ENCODE measurements around the gene TYK2.
A peak's percentile ranks its signal among the peaks of the same experiment; 100 is the strongest.
"Not testable (repeated sequence)": the region's sequence is repeated elsewhere in the genome, so short reads cannot be mapped to it uniquely, and the experiment has no call there.

TYK2 gene

DNA sequence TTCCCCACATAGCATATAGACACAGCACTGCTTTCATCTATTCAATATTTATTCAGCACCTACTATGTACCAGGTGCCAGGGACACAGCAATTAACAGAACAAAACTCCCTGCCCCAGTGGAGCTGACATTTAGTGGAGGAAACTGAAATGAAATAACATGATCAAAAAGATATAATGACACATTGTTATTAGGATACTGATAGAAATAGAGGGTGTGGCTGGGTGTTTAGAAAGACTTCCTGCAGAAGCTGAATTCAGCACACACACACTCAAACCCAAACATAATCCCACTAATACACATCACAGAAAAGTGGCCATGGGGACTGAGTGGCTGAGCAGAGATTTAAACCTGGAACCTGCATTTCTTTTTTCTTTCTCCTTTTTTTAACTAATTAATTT lies 26.7 kb upstream of the TYK2 start:
- DNase-seq: no peak

DNA sequence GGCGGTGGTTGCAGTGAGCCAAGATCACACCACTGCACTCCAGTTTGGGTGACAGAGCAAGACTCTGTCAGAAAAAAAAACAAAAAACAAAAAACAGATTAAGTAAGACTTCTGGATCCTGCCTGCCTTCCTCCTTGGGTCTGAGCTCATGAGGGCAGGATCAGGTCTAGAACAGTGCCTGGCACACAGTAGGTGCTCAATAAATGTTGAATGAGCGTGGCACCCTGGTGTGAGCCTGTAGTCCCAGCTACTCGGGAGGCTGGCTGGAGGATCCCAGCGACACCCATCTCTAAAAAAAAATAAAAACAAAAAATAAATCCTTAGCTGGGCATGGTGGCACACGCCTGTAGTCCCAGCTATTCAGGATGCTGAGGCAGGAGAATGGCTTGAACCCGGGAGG lies 25.8 kb upstream of the TYK2 start:
- no peak for DNase-seq

DNA sequence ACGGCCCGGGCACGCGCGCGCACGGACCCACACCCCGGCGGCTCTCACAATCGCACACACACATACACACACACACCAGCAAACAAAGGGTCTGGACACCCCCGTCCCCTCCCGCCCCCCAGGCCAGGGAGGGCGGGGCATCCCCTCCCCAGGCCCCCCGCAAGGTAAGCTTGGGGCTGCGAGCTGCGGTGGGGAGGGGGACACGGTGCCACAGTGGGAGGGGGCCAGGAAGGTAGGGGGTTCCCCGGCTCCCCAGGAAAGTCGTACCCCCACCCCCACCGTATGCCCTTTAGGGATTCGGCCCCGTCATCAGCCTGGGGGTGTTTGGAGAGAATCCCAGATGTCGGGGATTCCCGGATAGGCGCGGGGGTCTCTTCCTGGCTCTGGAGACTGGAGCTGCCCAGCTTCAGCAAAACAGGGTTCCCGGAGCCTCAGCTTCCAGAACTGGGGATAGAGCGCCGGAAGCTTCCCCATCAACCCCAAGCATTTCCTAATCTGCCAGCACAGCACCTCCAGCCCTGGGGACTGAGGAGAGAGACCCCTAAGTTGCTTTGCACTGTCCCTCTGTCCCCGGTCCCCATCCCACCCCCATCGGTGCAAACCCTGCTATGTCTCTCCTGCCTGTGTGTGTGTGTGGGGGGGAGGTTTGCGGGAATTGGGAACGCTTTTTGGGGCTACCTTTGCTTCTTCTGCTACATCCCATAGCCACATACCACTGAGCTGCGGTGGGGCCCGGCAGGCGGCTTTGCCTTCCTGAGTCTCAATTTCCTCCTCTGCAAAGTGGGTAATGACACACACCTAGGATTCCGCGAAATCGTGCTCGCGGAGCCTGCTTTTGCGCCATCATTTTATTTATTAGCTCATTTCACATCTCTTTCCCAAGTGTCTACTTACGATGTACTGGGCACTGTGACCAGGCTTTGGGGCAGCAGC lies 24.8 kb upstream of the TYK2 start:
- DNase-seq: peak; percentile 64 to 67

DNA sequence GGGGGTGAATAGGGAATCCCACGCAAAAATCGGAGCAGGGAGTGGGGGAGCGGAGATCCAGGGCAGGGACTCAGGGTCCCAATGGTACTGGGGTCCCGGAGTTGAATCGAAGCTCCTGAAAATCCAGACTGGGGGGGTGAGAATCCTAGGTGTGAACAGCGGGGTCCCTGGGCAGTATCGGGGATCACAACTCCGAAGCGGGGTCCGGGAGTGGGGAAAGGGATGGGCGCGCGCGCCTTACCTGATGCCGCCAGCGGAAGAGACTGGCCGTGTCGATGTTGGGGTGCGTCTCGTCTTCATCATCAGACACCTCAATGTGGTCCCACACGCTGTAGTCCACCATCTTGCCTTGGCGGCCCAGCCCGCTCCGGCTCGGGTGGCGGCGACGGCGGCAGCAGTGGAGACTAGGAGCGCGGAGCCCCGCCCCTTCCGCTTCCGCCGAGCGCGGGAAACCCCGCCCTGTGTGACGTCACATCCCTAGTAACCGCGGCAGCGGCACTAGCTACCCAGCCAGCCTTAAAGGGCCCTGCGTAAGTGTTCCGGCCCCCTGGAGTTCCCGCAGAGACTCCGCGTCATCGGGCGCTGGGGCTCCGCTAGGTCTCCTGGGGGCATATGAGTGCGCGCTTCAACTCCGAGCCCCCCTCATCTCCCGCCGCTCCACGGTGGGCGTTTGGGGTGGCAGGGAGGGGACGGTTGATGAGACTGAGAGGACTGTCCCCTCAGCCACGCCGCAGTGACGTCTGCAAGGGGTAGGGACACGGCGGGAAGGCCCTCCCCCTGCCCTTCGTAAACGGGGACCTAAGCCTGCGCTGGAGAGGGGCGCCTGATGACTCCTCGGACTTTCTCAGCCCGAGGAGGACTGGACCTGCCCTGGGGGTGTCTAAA lies 23.0 kb upstream of the TYK2 start, which contains the start of gene CDC37:
TSS of gene CDC37 (minus strand) at position 406 of the 885 bp plus-strand sequence. CDS start at position 343, 63 bp downstream.
- peak; percentile 98 for DNase-seq

DNA sequence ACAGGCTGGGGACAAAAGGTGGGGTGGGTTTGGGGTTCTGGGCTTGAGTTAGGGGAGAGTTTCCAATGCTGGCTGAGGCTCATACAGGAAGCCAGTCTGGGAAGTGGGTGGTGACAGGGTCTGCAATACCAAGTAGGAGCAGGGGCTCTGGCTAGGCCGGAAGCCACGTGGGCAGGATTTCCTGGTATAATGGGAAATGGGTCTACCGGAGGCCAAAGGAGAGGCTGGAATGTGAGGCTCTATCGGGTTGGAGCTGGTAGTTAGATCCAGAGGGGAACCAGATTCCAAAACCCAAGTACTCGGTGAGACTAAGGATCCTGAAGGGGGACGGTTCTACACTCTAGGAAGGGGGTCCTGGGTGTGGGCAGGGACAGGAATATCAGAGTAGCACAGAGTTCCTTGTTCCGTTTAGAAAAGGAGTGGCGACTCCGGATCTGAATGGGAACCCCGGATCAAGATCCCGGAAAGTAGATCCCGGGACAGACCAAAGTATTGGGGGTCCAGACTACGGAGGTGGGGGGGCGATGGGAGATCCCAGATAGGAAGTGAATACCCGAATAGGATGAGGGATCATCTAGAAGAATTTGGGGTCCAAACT lies 22.2 kb upstream of the TYK2 start:
- peak in 1 of 2 donors; percentile 33 for DNase-seq

DNA sequence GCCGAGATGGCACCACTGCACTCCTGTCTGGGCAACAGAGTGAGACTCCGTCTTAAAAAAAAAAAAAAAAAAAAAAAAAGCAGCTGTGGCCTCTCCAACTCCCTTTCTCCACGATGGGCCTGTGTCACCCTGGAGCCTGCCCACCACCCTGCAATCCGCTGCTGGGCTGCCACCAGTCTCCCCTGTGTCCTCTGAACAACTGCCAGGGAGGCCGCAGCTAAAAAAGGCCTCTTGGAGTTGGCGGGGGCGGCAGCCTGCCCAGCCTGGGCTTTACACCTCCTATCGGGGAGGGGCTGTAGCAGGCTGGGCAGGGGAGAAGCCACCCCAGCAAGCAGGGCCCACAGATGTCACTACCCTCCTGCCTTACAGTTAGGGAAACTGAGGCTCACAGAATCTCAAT lies 19.5 kb upstream of the TYK2 start:
- DNase-seq: no peak

DNA sequence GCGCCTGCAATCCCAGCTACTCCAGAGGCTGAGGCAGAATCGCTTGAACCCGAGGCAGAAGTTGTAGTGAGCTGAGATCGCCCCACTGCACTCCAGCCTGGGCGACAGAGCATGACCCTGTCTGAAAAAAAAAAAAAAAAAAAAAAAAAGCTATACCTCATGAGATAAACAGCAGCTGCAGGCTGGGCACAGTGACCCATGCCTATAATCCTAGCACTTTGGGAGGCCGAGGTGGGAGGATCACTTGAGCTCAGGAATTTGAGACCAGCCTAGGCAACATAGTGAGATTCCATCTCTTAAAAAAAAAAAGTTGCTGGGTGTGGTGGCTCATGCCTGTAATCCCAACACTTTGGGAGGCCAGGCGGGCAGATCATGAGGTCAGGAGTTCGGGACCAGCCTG lies 19.0 kb upstream of the TYK2 start:
- DNase-seq: not testable (repeated sequence)

DNA sequence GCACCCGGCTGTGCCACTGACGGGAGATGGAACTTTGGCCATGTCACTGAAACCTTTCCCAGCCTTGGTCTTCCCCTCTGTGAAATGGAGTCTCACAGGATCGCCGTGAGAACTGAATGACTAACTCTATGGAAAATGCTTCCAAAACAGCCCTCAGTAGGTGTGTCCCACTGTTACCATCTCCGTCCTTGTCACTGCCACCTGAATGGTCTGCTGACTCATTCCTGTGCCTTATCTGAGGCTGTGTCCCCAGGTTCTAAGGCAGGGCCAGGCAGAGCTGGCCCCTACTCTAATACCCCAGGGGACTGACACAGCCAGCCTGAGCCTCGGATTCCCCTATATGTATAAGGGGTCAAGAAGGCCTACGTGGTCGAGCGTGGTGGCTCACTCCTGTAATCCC lies 18.4 kb upstream of the TYK2 start:
- no peak for DNase-seq

DNA sequence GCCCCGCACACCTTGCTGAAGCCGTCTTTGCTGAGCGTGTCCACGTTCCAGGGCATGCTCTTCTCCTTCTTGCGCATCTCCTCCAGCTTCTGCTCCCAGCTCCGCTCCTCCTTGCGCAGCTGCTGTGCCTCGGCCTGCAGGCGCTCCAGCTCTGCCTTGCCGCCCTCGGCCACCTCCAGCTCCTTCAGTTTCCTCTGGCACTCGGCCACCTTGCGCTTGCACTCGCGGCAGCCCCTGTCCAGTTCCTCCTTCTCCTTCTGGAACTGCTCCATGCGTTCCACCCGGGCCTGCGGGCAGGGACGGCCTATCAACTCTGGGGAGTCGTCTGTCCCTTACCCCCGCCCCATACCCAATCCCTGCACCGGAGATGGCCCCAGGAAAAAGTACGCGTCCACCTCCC lies 15.5 kb upstream of the TYK2 start:
- DNase-seq: no peak

DNA sequence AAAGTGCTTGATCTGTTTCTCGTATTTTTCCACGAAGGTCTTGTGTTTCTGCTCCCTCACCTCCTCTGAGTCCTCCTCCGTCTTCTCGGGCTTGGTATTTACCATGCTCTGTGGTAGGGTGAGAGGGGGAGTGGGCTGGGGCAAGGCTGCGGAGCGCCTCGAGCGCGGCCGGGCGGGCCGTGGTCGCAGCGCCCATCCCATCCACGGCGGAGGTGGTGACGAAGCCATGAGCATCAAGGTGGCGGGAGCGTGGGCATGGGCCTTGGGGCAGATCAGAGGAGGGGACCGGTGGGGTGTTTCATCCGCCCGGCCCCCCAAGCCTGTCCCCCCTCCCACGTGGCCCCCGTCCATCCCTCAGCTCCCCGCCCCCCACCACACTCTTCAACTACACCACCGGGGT lies 15.1 kb upstream of the TYK2 start:
- no peak for DNase-seq

DNA sequence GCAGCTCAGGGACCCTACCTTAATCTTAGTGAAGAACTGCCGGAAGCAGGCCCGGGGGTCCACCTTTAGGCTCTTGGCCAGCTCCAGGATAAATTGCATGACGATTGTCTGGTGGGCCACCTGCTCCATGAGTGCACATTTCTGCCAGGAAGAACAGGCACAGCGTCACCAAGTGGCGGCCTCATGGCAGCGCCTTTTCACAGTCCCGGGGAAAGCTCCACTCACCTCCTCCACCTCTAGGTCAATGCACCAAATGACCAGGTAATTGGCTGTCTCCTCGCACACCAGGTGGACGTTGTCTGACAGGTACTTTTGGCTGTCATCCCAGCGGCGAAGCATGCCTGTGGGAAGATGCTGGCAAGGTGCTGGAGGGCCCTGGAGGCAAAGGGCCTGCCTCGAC lies 14.6 kb upstream of the TYK2 start:
- no peak for DNase-seq

DNA sequence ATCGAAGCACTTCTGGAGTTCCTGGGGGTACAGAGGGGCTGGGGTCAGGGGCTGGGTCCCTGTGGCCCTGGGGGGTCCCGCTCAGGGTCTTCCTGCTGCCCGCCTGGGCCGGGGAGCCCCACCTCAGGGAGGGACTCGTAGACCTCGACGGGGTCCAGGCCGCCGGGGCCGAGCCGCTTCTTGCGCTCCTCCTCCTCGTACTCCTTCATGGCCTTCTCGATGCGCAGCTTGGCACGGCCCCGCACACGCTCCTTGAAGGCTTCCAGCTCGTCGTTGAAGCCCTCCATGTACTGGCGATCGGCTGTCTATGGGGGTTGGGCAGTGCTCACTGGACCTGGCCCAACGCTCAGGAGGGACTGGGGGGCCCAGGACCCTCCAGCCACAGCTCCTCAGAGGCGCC lies 12.8 kb upstream of the TYK2 start:
- no peak for DNase-seq

DNA sequence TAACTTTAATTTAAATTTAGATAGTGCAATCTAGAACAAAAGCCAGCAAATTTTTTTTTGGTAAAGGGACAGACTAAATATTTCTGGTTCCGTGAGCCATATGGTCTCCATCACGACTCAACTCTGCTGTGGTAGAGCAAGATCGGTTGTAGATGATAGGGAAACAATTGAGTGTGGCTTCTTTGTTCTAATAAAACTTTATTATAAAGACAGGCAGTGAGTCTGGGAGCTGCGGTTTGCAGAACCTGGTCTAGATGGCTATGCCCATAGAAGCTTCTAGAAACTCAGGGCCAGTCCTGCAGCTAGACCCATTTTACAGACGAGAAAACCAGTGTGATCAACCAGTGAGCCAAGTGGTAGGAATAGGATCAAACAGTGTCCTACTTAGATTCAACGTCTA lies 11.7 kb upstream of the TYK2 start:
- DNase-seq: no peak

DNA sequence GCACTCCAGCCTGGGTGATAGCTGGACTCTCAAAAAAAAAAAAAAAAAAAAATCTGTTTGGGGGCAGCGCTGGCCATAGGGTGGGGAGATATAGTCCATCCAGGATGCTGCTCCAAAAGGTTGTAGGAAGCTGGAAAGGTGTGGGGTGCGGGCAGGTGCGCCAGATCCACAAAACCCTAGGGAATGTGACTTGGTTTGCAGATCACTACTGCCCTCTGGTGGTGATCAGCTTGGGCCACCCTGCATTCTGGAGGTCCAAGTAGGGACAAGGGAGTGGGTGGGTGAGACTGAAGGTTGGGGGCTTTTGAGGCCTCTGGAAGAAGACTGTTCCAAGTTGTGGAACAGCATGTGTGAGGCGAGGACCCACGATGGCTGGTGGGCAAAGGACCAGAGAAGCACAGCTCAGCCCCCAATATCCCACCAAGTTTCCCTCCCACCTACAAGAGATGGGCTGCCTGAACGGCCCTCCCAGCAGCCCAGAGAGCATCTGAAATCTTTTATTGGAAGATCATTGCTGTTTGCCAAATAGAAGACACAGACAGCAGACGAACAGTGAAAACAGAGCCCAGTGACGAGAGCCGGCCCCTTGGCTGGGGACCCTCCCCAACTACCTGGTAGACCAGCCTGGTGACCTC lies 10.4 kb upstream of the TYK2 start:
- peak; percentile 67 to 75 for DNase-seq

DNA sequence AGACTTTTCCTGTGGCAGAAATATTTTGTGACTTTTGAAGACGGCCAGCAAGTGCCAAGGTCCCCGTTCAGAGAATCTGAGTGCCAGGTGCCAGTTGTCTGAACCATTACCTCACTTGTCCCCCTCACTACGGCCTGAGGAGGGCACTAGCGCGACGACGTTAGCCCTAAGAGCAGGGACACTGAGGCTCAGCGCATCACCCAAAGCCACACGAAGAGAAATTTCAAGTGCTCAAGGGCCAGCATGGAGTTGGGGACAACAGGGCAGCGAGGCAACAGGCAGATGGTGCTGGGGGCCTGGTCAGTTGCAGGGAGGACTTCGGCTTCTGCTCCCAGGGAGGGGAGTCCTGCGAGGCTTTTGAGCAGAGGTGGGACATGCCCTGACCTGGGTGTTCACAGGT lies 9.5 kb upstream of the TYK2 start:
- DNase-seq: no peak

DNA sequence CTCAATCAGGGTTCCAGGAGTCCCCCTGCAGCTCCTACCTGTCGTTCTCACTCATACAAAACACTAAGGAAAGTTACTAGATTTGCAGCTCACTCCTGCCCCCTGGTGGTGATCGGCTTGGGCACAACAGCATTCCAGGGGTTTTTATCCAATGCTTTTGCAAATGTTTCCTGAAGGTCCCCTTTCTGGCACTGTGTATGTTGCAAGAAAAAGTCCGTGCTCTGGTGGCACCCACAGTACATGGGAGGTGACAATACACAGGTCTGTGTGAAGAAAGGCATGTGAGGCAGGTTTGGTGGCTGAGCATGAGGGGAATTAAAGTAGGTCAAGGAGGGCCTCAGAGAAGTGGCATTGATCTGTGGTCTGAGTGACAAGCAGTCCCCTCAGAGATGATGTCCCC lies 8.6 kb upstream of the TYK2 start:
- peak; percentile 81 to 85 for DNase-seq

DNA sequence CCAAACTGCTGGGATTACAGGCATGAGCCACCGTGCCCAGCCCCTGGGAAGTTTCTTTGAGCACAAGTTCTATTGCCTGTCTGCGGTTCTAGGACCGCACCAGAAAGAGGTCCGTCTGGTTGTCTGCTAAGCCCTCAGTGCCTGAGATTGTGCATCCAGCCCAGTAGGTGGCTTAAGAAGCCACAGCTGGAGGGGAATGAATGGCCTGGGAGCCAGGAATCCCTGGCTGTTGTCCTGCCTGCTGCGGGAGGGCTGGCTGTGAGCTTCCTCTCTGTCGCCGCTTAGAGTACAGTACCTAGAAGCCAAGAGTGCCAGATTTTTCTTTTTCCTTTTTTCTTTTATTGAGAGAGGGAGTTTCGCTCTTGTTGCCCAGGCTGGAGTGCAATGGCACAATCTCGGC lies 4.2 kb upstream of the TYK2 start:
- no peak for DNase-seq

DNA sequence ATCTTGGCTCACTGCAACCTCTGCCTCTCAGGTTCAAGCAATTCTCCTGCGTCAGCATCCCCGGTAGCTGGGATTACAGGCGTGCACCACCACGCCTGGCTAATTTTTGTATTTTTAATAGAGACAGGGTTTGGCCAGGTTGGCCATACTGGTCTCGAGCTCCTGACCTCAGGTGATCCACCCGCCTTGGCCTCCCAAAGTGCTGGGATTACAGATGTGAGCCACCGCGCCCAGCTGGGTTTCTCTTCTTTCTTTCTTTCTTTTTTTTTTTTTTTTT lies 2.8 kb upstream of the TYK2 start:
- DNase-seq: not testable (repeated sequence)

DNA sequence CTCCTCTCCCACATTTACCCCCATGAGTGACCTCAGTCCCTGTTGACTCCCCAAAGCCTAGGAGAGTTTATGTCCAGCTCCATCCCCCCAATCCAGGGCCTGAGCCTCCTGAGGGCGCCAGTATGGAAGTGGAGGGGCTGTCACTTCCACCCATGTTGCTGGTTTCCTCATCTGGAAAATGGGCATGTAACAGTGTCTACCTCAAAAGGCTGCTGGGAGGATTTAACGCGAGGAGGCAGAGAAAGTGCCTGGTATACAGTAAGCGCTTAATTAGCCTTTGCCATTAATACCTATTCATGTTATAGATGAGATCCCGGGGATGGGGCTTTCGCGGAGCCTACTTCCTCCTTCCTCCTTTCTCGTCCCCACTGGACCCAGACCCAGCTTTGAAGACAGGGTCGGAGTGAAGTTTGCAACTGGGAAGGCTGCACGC lies 476 bp downstream of the TYK2 start:
- no peak for DNase-seq

DNA sequence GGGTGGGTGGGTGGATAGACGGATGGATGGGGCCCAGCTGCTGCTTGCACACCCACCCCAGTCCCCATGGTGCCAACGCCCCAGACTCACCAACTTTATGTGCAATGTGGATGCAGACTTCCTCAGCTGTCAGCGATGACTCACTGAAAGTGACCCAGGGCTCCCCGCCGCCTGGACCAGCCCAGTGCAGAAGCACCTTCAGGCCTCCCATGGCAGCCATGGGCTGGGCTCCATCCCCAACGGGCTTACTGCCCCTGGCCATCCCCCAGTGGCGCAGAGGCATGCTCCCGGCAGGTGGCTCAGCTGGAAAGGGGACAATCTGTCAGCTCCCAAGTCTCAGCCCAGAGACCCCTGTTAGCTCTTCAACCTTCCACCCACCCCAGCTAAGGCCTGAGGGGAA lies 2.2 kb downstream of the TYK2 start:
- no peak for DNase-seq

DNA sequence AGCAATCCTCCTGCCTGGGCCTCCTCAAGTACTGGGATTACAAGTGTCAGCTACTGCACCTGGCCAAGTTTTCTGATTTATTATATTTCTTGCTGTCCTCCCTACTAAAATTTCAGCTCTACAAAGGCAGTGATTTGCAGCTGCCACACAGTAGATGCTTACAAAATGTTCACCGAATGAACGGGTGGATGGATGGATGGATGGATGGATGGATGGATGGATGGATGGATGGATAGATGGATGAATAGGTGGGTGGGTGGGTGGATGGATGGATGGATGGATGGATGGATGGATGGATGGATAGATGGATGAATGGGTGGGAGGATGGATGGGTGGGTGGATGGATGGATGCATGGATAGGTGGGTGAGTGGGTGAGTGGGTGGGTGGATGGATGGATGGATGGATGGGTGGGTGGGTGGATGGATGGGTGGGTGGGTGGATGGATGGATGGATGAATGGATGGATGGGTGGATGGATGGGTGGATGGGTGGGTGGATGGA lies 3.2 kb downstream of the TYK2 start:
- not testable (repeated sequence) for DNase-seq

DNA sequence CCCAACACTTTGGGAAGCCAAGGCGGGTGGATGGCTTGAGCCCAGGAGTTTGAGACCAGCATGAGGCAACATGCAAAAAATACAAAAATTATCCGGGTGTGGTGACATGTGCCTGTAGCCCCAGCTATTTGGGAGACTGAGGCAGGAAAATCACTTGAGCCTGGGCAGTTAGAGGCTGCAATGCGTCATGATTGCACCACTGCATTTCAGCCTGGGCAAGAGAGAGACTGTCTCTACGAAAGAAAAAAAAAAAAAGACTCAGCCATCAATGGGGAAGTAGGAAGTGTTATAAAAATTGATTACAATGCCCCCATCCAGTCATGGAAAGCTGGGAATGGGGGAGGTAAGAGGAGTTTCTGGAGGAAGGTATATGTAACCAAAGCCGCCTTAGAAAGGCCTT lies 5.4 kb downstream of the TYK2 start:
- no peak for DNase-seq

DNA sequence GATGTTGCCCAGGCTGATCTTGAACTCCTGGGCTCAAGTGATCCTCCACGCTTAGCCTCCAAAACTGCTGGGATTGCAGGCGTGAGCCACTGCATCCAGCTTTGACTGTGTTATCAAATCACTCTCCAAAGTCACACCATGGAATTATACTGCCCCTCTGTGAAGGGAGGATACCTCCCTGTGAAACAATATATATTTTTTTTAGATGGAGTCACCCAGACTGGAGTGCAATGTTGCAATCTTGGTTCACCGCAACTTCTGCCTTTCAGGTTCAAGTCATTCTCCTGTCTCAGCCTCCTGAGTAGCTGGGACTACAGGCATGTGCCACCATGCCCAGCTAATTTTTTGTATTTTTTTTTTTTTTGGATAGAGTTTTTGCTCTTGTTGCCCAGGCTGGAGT lies 7.7 kb downstream of the TYK2 start:
- DNase-seq: peak in 1 of 2 donors; percentile 58
